ENCODE data around the gene MAML2.

DNA sequence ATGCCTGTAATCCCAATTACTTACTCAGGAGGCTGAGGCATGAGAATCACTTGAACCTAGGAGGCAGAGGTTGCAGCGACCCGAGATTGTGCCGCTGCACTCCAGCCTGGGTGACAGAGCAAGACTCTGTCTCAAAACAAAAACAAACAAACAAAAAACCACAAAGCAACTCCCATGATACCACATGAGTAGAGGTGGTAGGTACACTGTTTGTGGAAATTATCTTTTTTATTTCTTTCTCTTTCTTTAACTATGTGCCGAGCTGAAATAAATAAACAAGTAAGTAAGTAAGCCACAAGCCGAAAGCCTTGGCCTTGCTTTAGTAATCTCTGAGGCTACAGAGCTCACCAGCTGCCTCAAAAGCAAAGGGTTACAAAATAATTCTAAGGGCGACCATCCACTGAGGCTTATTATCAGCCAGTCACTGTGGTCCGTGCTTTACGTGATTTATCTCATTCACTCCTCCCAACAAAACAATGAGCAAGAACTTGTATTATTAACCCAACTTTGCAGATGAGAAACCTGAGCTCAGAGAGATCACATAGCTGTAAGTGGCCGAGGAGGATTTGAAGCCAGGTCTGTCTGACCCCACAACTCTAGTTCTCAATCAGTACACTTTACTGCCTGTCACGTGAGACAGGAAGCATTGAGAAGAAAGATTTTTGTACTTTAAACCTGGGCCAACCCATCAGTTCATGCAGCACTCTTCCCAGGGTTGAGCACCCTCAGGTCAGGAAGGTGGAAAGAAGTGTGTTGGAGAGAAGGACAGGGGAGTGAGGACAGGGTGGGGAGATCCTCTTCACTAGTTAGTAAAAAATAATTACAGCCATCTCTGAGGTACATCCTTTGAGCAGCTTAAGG, 349.3 kb downstream of the MAML2 start:
- TF ChIP-seq POLR2A (IDR thresholded peaks at IDR 0.05; ENCODE audit: control extremely low read depth in 1 of 2, low read depth in 2 of 2, low read length in 2 of 2) (no peak), YY1 (IDR thresholded peaks at IDR 0.05; ENCODE audit: low read depth, low read length) (no peak), RBBP5 (IDR thresholded peaks at IDR 0.05; ENCODE audit: borderline replicate concordance, low read depth, low read length) (no peak), POLR2AphosphoS5 (IDR thresholded peaks at IDR 0.05; ENCODE audit: low read depth, low read length) (no peak), RFX5 (IDR thresholded peaks at IDR 0.05; ENCODE audit: borderline replicate concordance, low read depth, low read length) (no peak), ASH2L (IDR thresholded peaks at IDR 0.05; ENCODE audit: low read length) (no peak), SP1 (IDR thresholded peaks at IDR 0.05; ENCODE audit: low read depth, low read length) (no peak), CHD1 (IDR thresholded peaks at IDR 0.05; ENCODE audit: low read depth, low read length) (no peak)
- TF ChIP-seq, protein P1, sequence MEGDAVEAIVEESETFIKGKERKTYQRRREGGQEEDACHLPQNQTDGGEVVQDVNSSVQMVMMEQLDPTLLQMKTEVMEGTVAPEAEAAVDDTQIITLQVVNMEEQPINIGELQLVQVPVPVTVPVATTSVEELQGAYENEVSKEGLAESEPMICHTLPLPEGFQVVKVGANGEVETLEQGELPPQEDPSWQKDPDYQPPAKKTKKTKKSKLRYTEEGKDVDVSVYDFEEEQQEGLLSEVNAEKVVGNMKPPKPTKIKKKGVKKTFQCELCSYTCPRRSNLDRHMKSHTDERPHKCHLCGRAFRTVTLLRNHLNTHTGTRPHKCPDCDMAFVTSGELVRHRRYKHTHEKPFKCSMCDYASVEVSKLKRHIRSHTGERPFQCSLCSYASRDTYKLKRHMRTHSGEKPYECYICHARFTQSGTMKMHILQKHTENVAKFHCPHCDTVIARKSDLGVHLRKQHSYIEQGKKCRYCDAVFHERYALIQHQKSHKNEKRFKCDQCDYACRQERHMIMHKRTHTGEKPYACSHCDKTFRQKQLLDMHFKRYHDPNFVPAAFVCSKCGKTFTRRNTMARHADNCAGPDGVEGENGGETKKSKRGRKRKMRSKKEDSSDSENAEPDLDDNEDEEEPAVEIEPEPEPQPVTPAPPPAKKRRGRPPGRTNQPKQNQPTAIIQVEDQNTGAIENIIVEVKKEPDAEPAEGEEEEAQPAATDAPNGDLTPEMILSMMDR (IDR thresholded peaks at IDR 0.05; ENCODE audit: control extremely low read depth in 1 of 3, insufficient read depth in 1 of 3, low read depth in 1 of 3, low read length in 3 of 3) = no peak
